Ishikawa (cell line): Measurements from ENCODE around the gene ARAP1.

Experiments
- CEBPB ChIP-seq: IDR thresholded peaks from 2 replicates; pipeline ENCODE4 v1.6.1; 2012
- CREB1 ChIP-seq: IDR thresholded peaks from 2 replicates; pipeline ENCODE4 v1.6.1; 2012; ENCODE audit warnings: low read depth
- EGR1 ChIP-seq: IDR thresholded peaks from 2 replicates; pipeline ENCODE4 v1.6.1; 2012
- EP300 ChIP-seq: IDR thresholded peaks from 2 replicates; pipeline ENCODE4 v1.6.1; 2012; ENCODE audit warnings: borderline replicate concordance
- NFIC ChIP-seq: IDR thresholded peaks from 2 replicates; pipeline ENCODE4 v1.6.1; 2012
- RAD21 ChIP-seq: IDR thresholded peaks from 2 replicates; pipeline ENCODE4 v1.6.1; 2012; ENCODE audit warnings: low read depth
- REST ChIP-seq: IDR thresholded peaks from 2 replicates; pipeline ENCODE4 v1.6.1; 2012; ENCODE audit warnings: low read depth, mild to moderate bottlenecking
- TAF1 ChIP-seq: IDR thresholded peaks from 2 replicates; pipeline ENCODE4 v1.6.1; 2012; ENCODE audit warnings: low read depth, mild to moderate bottlenecking
- TCF12 ChIP-seq: IDR thresholded peaks from 2 replicates; pipeline ENCODE4 v1.6.1; 2012; ENCODE audit warnings: low read depth
- TEAD4 ChIP-seq: IDR thresholded peaks from 2 replicates; pipeline ENCODE4 v1.6.1; 2012
- YY1 ChIP-seq: IDR thresholded peaks from 2 replicates; pipeline ENCODE4 v1.6.1; 2012; ENCODE audit warnings: low read depth
- ZBTB7A ChIP-seq: IDR thresholded peaks from 2 replicates; pipeline ENCODE4 v1.6.1; 2012; ENCODE audit warnings: low read depth
- TF ChIP-seq, protein P1 (sequence below): IDR thresholded peaks from 2 replicates; pipeline ENCODE4 v1.6.1; 2012

GRCh38 chr11:72657411-72658100 lies 94.7 kb downstream of the ARAP1 start:
- TF ChIP-seq REST, result no peak
- TF ChIP-seq, protein P1, sequence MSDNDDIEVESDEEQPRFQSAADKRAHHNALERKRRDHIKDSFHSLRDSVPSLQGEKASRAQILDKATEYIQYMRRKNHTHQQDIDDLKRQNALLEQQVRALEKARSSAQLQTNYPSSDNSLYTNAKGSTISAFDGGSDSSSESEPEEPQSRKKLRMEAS, result no peak
- TF ChIP-seq CREB1, result no peak
- no peak for TF ChIP-seq EP300
- TF ChIP-seq NFIC, result no peak
- no peak for TF ChIP-seq ZBTB7A
- TF ChIP-seq TAF1, result no peak
- TF ChIP-seq TEAD4, result no peak
- TF ChIP-seq YY1, result no peak
- no peak for TF ChIP-seq EGR1
- TF ChIP-seq RAD21, result no peak
- TF ChIP-seq CEBPB, result no peak
- TF ChIP-seq TCF12, result no peak
